Fibroblast of villous mesenchyme (primary cell): Measurements from ENCODE around the gene CRKL. TPM values are rescaled to one million over a fixed set of nuclear protein-coding genes. Genes with fewer than 3 reads are reported as not detected.

ENCODE experiments used
- DNase-seq: peaks from one replicate; pipeline ENCODE4 v3.0.0-alpha.2; 2010; ENCODE audit warnings: low read depth
- H3K4me3 ChIP-seq: 2 replicates; pipeline ENCODE4 v1.5.1; 2011; ENCODE audit warnings: low read depth, mild to moderate bottlenecking, low read length
- CTCF ChIP-seq: IDR thresholded peaks from 2 replicates; pipeline ENCODE4 v1.5.1; 2012; ENCODE audit warnings: low read depth, mild to moderate bottlenecking, low read length; ENCODE audit not compliant: insufficient read depth
- total RNA-seq: library from RNA; depleted of rRNA; stranded (reverse); fragments of >200 nt; gene quantifications from 2 replicates; pipeline ENCODE4 v1.2.3, GENCODE V29; 2012

CRKL gene
- total RNA-seq, 1 donor: 57.4 TPM

DNA sequence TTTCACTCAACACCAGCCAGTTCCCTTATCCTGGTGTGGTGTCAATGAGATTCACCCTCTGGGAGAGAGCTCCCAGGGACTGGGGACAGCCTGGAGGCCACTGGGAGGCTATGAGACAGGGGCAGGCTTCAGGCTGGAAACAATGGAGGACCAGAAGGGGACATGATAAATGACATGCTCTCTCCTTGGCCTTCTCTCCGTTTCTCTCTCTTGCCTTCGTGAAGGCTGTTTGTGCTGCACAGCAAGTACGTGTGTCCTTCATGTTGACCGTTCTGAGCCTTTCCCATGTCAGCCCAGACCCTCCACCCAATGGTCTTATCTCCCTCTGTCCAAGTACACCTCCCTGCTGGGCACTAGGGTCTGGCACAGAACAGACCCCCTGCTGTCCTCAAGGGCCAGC, 63.3 kb downstream of the CRKL start:
- DNase-seq: no peak
- TF ChIP-seq CTCF: no peak
- no peak overlapping the region for H3K4me3 ChIP-seq

GRCh38 chr22:20980938-20981722, 63.9 kb downstream of the CRKL start:
- TF ChIP-seq CTCF: no peak
- peak overlapping the region; percentile 91 for H3K4me3 ChIP-seq
- no peak for DNase-seq

GRCh38 chr22:20981787-20982562, 64.8 kb downstream of the CRKL start, which contains the start of gene LZTR1:
LZTR1 (plus strand) TSS chr22:20982297; CDS start chr22:20982372, 75 bp downstream.
- TF ChIP-seq CTCF: peak; percentile 68
- DNase-seq: peak; percentile 84
- H3K4me3 ChIP-seq: peak within 1 kb of the TSS; percentile 91

DNA sequence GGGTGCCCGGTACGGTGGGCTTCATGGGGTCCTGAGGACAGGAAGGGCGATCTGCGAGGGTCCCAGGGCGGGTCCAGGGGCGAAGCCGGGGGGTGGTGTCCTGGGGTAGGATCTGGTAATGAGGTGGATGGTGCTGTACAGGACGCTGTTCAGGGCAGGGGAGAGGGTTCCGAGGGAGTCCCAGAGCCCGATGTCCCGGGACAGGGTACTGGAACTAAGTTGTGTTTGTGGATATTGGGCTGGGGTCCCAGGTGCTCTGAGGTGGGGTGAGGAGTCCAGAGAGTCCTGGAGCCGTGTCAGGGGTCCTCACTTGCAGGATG, 65.3 kb downstream of the CRKL start:
- DNase-seq: no peak
- H3K4me3 ChIP-seq: peak overlapping the region; percentile 91
- no peak for TF ChIP-seq CTCF

DNA sequence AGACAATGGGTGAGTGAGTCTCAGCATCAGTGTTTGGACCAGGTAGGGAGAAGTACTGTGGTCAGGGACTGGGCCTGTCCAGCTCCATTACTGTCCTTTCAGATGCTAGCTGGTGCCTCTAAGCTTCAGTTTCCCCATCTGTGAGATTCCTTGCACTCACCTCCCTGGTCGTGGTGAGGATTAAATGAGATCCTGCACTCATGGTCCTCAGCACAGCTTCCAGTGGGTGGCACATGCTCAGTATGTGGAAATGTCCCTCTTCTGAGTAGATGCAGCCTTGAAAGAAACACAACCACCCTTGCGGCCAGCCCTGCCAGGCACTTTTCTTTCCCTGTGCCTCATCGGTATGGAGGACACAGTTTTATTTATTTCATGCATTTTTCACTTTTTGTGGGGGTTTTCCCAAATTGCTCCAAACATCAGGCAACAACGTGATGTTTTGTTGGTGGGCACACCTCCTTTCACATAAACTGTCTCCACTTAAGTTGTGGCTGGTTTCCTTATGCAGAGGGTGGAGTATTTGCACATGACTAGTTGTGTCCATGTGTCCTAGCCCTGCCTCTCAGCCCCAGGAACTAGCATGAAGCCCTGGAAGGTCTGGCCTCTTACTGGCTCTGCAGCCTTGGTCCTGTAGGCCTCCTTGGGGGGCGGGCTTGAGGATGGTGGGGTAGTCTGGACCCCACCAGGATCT, 66.0 kb downstream of the CRKL start:
- DNase-seq: no peak
- peak overlapping the region; percentile 91 for H3K4me3 ChIP-seq
- no peak for TF ChIP-seq CTCF

DNA sequence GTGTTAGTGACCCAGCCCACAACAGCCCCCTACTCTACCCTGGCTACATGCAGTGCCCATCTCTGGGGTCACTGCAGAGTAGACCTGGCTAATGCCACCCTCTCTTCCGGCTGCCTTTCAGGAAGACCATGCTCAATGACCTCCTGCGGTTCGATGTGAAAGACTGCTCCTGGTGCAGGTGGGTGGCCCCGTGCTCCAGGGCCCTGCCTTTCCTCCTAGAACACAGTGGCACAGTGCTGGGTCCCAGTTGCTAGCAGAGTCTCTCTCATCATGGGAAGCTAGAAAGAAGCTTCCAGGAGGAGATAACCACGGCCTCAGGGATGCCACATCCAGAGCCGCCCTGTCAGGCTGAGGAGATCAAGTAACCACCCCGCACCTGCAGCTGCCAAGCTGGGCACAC, 68.5 kb downstream of the CRKL start:
- H3K4me3 ChIP-seq: no peak overlapping the region
- DNase-seq: no peak
- TF ChIP-seq CTCF: no peak
